Body of pancreas (tissue), 4 donors: ENCODE results near the gene LTB.

Experiments
- POLR2A ChIP-seq, 3 donors: fragments of 450-650 bp; IDR thresholded peaks; one replicate each; pipeline ENCODE4 v1.6.1; 2016; ENCODE audit warnings: antibody characterized with exemption in 3 of 3, mild to moderate bottlenecking in 2 of 3
- TF ChIP-seq, protein P1 (sequence below), 7 experiments: fragments of 450-650 bp in 4 of 7; fragments of 200-600 bp in 3 of 7; sonication (generic) in 3 of 7; IDR thresholded peaks; one replicate each; pipeline ENCODE4 v1.5.1; 2016 to 2019; ENCODE audit warnings: antibody characterized with exemption in 7 of 7

DNA sequence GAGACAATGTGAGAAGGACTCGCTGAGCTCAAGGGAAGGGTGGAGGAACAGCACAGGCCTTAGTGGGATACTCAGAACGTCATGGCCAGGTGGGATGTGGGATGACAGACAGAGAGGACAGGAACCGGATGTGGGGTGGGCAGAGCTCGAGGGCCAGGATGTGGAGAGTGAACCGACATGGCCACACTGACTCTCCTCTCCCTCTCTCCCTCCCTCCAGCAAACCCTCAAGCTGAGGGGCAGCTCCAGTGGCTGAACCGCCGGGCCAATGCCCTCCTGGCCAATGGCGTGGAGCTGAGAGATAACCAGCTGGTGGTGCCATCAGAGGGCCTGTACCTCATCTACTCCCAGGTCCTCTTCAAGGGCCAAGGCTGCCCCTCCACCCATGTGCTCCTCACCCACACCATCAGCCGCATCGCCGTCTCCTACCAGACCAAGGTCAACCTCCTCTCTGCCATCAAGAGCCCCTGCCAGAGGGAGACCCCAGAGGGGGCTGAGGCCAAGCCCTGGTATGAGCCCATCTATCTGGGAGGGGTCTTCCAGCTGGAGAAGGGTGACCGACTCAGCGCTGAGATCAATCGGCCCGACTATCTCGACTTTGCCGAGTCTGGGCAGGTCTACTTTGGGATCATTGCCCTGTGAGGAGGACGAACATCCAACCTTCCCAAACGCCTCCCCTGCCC is 5.2 kb downstream of the LTB start:
- TF ChIP-seq, protein P1, sequence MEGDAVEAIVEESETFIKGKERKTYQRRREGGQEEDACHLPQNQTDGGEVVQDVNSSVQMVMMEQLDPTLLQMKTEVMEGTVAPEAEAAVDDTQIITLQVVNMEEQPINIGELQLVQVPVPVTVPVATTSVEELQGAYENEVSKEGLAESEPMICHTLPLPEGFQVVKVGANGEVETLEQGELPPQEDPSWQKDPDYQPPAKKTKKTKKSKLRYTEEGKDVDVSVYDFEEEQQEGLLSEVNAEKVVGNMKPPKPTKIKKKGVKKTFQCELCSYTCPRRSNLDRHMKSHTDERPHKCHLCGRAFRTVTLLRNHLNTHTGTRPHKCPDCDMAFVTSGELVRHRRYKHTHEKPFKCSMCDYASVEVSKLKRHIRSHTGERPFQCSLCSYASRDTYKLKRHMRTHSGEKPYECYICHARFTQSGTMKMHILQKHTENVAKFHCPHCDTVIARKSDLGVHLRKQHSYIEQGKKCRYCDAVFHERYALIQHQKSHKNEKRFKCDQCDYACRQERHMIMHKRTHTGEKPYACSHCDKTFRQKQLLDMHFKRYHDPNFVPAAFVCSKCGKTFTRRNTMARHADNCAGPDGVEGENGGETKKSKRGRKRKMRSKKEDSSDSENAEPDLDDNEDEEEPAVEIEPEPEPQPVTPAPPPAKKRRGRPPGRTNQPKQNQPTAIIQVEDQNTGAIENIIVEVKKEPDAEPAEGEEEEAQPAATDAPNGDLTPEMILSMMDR (IDR thresholded peaks at IDR 0.05), result no peak
- no peak for TF ChIP-seq POLR2A (IDR thresholded peaks at IDR 0.05)
